ENCODE data around the gene PREX1.

GRCh38 chr20:48665785-48666184 is 162.0 kb downstream of the PREX1 start:
- no peak for TF ChIP-seq CTCF (IDR thresholded peaks at IDR 0.05)
- TF ChIP-seq POLR2A (IDR thresholded peaks at IDR 0.05) = no peak
